ENCODE results near the gene KIF18A.
"Not testable (repeated sequence)": the region's sequence is repeated elsewhere in the genome, so short reads cannot be mapped to it uniquely, and the experiment has no call there.

Gene KIF18A

DNA sequence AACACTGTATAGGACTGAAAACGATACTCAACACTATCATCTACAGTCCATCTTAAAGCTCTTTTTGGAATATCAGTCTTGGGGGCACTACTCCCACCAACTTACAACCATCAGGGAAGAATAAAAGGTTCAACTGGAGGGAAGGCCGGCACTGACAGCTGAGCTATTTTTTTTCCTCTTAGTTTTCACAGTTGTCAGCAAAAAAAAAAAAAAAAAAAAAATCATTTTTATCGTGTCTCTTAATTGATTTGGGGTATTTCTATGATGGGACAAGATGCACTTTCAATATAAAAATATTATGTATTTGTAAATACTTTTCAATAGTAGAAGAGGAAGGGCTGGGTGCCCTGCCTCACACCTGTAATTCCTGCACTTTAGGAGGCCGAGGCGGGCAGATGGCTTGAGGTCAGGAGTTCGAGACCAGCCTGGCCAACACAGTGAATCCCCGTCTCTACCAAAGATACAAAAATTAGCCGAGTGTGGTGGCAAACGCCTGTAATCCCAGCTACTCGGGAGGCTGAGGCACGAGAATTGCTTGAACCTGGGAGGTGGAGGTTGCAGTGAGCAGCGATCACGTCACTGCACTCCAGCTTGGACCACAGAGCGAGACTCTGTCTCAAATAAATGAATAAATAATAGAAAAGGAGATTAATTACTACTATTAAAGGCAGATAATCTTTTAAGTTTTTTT lies 1.5 kb downstream of the KIF18A start:
- DNase-seq (ENCODE audit: low spot score): no peak

DNA sequence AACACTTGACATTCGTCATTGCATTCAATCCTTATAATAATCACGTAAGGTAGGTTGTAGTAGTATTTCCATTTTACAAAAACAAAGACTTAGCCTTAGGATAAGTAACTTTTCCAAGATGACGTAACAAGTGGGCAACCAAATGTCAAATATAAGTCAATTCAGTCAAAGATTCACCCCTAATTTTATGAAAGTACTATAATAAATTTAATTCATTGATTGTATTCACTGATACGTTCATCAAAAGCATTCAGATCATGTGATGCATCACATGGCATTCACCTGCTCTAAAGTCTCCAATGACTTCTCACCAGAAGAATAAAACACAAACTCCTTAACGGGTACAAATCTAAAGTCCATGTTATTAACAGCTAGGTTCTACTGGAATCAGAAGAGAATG lies 2.1 kb downstream of the KIF18A start:
- DNase-seq (ENCODE audit: low spot score): no peak

DNA sequence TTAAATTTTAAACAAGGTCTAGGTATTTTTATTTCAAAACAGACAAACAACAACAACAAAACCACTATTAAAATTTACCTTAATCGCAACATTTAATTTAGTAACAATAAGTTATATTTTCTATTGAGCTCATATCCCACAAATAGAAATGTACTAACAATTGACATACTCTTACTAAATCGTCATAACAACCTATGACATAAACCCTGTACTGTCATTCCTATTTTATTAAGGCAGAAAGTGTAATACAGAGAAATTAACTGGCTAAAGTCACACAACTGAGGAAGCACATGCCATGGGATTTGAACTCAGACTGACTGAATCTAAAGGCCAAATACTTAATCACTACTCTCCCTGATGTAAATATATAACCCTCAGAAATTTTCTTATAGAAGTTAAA lies 3.0 kb downstream of the KIF18A start:
- DNase-seq (ENCODE audit: low spot score): no peak

DNA sequence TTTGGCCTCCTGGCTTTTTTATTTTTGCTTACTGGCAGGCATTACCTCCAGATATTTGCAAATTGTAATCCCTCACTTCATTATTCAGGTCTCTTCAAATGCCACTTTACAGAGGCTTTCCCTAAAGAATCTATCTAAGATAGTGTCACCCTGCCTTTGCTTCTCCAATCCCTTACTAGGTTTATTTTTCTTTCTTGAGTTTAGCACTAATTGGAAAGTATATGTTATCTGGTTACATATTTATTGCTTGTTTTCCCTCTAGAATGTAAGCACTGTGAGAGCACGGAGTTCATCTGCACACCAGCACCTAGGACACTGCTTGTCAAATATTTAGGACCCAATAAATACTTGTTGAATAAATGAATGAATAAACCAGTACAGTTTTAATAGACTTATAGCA lies 3.5 kb downstream of the KIF18A start:
- no peak for DNase-seq (ENCODE audit: low spot score)

DNA sequence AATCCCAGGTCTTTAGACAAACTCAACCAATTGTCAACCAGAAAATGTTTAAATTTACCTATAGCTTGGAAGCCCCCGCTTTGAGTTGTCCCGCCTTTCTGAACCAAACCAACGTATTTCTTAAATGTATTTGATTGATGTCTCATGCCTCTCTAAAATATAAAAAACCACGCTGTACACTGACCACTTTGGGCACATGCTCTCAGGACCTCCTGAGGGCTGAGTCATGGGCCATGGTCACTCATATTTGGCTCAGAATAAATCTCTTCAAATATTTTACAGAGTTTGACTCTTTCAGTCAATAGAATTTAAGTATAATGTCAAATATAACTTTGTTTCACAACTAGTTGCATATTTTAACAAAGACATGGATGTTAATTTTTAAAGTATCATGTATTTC lies 5.7 kb downstream of the KIF18A start:
- DNase-seq (ENCODE audit: low spot score): not testable (repeated sequence)

DNA sequence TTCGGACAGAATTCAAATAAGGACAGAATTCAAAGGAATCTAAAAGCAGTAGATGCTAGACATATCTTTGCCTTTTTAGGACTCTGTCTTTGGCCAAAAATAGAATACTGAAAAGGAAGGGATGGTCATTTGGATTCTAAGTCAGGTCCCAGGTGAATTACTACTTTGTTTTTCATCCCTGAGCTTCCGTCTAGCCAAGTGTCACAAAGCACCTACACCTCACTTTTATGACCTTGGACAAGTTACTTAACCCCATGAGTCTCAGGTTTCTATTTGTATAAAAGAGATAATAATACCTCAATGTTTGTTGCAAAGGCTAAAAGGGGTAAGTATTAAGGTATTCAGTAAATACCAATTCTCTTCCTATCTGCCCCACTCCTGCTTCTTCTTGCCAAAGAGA lies 7.3 kb downstream of the KIF18A start:
- no peak for DNase-seq (ENCODE audit: low spot score)

DNA sequence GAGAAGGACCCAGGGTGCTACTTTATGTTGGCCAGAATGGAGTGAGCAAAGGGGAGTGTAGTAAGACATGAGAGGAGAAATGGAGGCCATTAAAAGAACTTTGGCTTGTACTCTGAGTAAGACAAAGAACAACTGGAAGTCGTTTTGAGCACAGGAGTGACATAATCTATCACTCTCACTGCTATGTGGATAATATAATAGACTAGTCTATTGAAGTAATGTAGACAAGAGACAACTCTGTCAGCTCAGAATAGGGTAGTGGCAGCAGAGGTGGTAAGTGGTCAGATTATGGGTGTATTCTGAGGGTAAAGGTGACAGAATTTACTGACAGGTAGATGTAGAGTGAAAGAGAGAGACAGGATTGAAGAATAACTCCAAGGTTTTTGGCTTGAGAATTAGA lies 8.2 kb downstream of the KIF18A start:
- no peak for DNase-seq (ENCODE audit: low spot score)

DNA sequence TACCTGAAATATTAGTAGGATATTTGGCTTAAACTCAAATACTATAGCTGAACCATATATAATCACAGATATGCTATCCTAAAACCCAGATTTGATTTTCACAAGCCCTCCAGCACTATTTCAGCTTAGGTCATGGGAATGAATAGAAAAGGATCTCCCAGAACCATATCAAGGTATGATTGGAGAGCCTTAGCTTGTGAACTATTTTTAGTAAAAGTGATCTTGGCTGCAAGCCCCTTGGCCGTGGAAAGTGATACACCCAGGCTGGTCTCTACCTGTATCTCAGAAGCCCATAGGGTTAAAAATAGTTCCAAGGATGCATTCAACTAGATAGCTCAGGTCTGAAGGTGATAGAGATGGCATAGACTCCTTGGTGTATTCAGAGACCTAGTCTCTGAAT lies 9.7 kb downstream of the KIF18A start:
- DNase-seq (ENCODE audit: low spot score): no peak

DNA sequence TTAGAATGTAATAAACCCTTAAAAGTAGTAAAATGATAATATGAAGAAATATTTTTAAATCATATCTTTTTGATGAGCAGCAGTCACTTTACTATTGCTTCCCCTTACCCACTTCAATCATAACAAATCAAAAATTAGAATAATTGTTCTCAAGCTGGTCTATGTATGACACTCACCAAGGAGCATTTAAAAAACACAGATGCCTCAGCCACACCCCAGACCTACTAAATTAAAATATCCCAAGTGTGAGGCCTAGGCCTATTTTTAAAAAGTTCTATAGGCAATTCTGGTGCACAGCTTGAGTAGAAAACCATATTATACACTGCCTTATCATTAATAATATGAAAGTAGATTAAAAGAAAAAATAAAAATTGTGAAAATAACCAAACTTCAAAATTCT lies 15.2 kb downstream of the KIF18A start:
- no peak for DNase-seq (ENCODE audit: low spot score)

DNA sequence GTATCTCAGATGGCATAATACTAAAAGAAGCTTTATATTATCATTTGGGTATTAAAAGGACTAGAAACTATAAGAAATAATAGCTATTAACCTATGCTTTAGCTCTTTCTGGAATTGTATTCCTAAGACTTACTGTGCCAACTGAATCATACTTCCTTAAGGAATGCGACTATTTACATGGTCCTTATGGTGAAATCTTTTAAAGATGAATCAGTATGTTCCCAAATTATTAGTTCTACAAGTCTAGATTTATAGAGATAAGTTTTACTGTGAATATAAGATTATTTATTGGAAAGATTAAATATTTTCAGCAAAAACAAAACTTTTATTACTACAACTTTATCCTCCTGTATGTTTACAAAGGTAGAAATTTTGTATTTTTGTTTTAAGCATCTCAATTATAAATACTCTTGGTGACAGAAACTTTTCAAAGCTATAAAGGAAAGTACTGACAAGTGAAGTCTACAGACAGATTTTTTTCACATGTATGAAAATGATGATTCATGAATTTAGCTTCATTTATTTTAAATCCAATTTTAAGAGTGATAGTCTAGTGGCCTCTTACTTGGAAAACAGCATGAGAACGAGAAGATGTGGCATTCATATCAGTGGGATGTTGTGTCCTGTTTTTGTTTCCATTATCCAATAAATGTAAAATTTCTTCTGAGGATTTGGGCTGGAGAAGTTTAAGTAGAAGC lies 17.8 kb downstream of the KIF18A start:
- no peak for DNase-seq (ENCODE audit: low spot score)

DNA sequence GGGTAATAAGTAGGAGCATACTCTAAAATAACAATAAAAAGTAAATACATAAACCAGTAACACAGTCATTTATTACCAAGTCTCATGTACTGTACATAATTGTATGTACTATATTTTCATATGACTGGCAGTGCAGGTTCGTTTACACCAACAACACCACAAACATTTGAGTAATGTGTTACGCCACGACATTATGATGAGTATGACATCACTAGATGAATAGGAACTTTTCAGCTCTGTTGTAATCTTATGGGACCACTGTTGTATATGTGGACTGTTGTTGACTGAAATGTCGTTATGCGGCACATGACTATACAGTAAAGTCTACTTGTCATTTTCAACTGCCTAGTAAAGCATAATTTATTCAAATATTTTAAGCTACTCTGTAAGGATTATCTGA lies 18.6 kb downstream of the KIF18A start:
- no peak for DNase-seq (ENCODE audit: low spot score)

DNA sequence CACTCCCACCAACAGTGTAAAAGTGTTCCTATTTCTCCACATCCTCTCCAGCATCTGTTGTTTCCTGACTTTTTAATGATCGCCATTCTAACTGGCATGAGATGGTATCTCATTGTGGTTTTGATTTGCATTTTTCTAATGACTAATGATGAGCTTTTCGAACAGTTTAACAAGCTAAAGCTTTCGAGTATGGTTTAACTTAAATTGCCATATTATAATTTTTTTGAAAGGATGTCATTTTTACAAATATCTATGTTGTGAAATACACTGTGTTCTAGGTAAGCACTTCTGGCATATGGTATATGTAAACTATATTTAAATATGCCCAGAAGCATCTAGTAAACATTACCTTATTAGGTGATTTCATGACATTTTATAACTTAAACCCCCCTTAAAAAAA lies 20.3 kb downstream of the KIF18A start:
- DNase-seq (ENCODE audit: low spot score): not testable (repeated sequence)

DNA sequence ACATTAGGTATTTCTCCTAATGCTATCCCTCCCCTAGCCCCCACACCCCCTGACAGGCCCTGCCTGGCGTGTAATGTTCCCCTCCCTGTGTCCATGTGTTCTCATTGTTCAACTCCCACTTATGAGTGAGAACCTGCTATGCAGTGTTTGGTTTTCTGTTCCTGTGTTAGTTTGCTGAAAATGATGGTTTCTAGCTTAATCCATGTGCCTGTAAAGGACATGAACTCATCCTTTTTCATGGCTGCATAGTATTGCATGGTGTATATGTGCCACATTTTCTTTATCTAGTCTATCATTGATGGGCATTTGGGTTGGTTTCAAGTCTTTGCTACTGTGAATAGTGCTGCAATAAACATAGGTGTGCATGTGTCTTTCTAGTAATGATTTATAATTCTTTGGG lies 20.8 kb downstream of the KIF18A start:
- DNase-seq (ENCODE audit: low spot score): not testable (repeated sequence)

DNA sequence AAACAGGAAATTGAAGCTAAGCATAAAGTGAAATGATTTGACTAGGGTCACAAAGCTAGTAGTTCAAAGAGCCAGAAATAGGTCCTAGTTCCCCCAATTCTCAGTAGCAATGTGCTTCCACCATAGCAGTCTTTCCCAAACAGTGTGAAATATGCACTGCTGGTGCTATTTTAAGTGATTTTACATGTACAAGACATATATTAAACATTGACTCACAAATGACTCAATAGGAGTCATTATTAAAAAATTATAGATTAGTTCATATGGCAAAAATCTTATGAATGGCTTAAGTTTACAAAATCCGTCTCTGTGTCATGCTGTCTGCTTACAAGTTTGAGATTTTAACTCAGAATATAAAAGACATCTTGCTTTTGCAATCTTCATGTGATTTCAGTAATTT lies 21.4 kb downstream of the KIF18A start:
- DNase-seq (ENCODE audit: low spot score): no peak

DNA sequence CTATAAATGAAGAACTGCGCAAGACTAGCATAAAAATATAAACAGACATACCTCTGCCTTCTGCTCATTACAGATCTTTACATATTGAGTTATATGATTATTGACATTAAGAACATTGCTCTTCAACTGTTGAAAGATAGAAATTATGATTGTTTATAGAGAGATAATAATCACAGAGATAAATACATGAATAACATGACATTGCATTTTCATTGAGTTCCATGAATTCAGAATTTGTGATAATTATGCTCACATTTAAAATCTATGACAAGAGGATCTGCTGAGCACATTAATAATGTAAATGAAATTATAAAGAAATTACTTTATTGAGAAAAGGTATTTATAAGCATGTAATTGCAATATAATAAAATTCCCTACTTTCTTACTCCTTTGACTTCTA lies 24.8 kb downstream of the KIF18A start:
- no peak for DNase-seq (ENCODE audit: low spot score)

DNA sequence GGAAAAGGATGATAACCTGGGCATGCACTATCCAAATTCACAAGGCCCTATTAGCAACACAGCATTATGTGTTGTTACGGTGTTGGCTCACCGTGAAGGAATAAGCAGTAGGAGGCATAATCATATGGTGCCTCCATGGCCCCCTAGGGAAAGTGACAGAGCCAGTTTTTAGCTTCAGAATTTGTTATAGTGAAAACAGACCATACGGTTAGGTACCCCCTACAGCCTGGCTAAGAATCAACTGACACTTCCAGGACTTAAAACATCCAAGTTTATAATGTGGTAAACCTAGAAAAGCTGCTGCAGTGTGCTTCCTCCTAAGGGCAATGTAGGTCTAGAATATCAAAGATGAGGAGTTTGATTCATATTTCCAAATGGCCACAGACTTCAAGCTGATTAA lies 30.4 kb downstream of the KIF18A start:
- DNase-seq (ENCODE audit: low spot score): no peak

DNA sequence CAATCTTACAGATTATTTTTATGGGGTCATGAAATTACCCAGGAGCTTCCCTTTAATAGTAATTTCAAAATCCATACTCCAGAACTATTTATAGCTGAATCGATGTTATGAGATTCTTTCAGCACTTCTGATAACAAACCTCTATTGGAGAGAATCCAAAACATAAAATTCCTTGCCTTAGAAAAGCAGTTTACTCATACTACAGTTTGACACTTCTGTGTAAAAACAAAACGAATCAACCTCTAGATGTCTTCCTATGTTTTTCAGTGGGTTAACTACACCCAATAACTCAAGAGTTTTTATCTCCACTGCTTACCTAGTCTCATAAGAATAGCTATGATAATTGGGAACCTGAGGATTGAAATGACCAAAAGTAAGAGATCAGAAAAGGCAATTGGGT lies 35.6 kb downstream of the KIF18A start:
- no peak for DNase-seq (ENCODE audit: low spot score)

DNA sequence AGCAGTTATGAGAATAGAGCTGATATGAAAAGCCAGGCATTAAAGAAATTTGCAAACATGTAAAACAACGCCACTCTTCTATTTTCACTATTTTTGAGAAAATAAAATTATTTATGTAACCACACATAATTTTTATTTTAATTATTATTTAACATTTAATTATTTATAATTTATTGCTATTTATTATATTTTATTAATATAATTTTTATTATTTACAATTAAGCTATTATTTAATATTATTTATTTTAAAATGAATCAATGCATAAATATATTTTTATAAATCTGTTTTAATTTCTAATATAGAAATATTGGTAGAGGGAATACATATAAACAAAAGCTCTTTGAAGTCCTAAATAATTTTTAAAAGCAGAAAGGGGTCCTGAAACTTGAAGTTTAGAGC lies 36.7 kb downstream of the KIF18A start:
- no peak for DNase-seq (ENCODE audit: low spot score)

DNA sequence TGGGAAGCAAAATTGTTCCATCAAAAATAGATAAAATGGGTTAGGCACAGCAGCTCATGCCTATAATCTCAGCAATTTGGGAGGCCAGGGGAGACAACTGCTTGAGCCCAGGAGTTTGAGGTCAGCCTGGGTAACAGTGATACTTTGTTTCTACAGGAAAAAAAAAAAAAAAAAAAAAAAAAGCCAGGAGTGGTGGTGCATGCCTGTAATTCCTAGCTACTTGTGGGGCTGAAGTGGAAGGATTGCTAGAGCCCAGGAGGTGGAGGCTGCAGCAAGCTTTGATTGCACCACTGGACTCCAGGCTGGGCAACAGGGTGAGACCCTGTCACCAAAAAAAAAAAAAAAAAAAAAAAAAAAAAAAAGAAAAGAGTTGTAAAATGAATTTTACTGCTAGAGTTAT lies 49.6 kb downstream of the KIF18A start:
- DNase-seq (ENCODE audit: low spot score): no peak

DNA sequence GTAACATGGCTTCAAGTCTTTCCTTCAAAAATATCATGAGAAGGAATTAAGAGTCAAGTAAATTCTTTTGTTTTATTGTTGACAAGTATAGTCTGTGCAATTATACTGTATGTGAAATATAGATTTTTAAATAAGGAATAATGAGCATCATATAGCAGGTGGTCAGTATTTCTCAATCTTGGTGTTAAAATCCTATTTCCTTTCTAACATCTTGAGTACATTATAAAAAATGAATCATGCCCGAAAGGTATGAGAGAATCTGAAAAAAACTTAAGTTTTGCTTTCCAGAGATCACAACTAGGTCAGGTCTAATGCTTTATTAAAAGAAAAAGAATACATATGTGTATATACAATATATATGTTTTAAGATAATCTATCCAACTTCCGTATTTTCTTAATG lies 53.1 kb downstream of the KIF18A start:
- DNase-seq (ENCODE audit: low spot score): no peak

DNA sequence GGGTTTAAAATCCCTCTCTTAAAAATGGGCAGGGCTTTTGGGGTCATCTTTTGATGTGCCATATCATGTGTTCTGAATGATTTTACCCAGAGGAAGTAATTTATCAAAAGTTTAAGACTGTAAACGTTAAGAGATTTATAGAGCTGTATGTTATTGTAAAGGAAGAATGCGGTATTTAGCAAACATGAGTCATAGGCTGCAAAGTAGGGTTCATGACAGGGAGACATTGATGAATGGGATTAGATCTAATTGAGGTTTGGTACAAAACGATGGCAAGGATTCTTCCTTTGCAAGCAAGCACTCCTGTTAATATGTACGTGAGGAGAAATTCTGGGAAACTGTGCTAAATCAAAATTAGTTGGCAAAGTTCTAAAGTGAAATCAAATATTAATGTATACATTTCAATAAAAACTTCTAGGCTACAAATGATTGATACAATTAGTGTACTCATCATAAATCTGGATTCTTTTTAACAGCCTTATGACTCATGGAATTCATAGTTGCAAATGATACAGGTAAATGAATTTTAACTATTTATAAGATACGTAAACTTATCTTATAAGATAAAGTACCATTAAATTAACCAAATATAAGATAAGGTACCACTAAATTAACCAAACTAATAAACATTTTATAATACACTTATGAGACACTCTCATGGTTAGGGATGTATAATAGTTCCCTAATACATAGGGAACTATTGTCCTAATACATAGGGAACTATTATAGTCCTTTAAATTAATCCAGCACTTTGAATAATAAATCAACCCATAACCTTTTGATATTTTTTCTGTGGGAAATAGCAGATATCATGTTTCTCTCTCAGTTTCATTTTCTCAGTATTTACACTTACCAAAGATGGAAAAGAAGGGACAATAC lies 58.4 kb downstream of the KIF18A start:
- DNase-seq (ENCODE audit: low spot score): no peak

DNA sequence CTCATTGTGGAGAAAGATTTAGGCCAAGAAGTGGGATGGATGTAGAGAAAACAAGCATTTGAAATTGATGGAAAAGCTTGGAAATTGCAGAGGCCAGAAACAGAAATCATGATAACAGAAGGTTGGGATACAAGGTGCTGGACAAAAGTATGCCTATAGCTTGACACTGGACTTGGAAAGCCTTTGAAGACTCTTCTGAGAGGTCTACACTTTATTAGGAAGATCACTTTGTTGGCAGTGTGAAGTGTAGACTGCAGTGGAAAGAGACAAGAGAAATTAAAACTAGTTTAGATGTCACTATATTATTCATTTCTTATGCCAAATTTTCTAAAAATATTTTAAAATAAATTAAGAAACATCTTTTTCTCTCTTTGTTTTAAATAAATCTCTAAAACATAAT lies 59.1 kb downstream of the KIF18A start:
- no peak for DNase-seq (ENCODE audit: low spot score)
